HG03575 (cell line): ENCODE measurements around the gene CDH26.

Experiments used
- ATAC-seq: cut with Tn5 transposase; IDR thresholded peaks from one replicate; pipeline ENCODE4 v1.9.1; 2021; ENCODE audit not compliant: unreplicated experiment, insufficient number of reproducible peaks, low FRiP score; ENCODE audit errors: extremely low read depth

CDH26 gene

GRCh38 chr20:60007464-60007863 is 49.2 kb downstream of the CDH26 start:
- ATAC-seq: no peak

GRCh38 chr20:60008130-60008808 is 50.0 kb downstream of the CDH26 start:
- ATAC-seq: no peak

- no peak for ATAC-seq
These were observed 51.1 kb downstream of the CDH26 start for GRCh38 chr20:60009318-60009717.

DNA sequence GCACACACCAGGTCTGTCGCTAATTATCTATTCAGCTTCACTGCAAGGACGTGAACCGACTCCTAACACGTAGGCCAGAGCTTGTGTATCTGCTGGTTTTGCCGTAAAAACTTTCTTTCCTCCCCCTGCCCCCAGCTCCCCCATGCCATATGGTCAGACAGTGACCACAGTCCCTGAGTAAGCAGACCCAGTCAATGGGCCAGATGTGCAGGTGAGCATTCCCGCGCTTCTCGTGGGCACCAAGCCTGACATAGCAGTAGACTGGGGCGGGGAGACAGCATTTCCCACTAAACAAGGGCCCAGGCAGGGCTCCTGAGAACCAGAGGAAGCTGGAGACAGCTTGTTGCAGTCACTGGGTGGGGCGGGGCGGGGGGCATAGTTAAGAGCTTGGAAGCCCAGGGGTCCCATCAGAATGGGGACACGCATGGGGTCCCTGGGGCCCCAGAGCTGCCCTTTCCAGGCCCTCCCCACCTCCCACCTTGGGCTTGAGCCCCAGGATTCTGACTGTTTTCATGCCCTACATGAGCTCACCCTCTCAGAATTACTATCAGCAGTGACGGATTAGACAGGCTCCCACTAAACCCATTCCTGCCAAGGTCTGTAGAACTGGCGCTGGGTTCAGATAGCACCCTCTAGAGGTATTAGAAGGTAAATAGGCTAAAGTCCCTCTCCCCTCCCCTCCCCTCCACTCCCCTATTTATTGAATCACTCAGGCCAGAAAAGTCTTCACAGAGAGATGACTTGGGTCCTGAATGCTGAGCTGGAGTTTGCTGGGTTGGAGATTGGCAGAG is 51.8 kb downstream of the CDH26 start:
- ATAC-seq: no peak

DNA sequence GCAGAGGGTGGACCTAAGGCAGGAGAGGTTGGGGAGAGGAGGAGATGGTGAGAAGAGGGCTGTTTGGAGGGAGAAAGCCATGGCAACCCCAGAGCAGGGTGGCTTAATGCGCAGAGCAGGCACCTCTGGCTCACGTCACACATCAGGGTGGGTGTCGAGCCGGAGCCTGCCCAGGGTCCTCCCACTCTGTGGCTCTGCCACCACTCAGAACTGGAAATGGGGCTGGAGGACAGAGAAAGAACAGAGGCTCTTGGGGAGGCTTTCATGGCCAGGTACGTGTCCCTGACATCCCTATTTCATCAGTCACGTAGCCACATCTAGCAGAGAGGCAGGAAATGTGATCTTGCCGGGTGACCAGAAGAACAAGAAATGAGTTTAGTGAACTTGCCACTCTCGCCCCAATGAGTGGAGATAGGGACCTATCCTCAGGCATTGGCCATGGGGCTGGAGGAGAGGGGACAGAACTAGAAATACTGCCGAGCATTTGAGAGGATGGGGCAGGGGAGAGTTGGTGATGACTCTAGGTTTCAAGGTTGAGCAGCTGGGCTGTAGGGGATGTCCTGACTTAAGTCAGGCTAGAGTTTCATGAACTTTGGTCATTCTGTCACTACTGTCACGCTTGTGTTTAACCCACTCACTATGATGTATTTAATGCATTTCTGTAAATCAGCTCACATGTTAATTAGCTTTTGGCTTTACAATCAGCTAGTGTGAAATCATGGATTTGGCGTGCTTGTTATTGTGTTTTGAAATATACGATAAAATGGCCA is 52.7 kb downstream of the CDH26 start:
- no peak for ATAC-seq

- ATAC-seq: no peak
These were observed 53.6 kb downstream of the CDH26 start for GRCh38 chr20:60011512-60012507.

DNA sequence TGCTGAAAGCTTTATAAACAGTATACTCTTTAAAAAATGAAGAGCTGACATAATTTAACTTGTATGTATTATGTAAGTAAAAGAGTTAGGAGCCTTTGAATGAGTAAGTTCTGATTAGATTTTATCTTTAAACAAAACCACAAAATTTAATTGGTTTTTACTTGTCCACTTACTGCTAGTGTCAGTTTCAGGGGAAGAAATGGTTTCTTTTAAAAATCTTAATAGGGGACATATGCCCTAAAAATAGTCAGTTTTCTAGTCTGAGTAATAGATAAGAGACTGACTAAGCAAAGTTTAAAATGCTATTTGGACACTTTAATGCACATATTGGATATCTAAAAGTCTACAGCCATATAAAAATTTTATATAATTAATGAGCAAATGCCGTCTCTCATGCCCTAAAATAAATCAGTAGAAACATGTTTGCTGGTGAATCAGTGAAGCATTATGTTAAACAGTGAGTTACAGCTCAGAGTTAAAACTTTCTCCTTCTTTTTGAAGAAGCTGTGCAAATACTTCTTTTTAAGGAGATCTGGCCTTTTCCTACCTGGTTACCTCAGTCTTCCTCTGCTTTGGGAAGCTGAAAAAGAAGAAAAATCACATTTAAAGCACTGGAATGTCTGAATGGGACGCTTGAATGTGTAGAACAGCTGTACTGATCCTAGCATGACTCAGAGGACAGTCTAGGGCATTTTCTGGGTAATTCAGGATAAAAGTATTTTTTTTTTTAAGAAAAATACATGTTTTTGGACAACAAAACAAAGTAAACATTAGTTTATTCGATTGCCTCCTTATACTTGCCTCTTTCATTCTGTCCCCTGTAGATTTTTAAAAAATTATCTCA is 55.3 kb downstream of the CDH26 start:
- ATAC-seq: no peak

GRCh38 chr20:60016406-60016805 is 58.2 kb downstream of the CDH26 start:
- no peak for ATAC-seq

GRCh38 chr20:60020251-60020650 is 62.0 kb downstream of the CDH26 start:
- no peak for ATAC-seq

DNA sequence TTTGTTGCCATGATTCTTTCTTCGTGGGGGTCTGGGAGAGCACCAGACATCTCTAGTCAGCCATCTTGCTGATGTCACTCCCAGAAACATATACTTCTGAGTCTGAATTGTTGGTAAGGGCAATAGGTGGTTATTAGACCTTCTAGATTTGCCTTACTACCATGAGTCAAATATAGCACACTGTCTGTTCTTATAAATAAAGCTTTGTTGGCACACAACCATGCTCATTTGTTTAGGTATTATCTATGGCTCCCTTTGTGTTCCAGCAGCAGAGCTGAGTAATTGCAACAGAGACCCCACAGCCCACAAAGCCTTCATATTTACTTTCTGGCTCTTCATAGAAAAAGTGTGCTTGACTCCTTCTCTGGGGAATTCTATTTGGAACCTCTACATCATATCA is 62.9 kb downstream of the CDH26 start:
- ATAC-seq: no peak

DNA sequence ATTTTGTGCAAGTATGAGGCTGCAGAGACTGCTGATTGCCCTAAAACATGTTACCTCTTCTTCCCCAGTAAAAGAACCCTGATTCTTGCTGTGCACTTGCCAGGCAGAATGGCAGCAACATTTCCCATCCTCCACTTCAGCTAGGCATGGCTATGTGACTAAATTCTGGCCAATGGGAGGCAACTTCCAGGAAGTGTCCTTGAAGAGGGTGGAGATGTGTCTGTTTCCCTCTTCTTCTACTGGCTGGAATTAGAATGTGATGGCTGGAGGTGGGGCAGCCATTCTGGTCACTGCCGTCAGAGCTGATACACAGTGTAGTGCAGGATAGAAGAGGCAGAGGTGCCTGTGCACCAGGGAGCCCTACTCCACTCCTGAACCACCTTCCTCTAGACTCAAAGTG is 64.6 kb downstream of the CDH26 start:
- no peak for ATAC-seq

DNA sequence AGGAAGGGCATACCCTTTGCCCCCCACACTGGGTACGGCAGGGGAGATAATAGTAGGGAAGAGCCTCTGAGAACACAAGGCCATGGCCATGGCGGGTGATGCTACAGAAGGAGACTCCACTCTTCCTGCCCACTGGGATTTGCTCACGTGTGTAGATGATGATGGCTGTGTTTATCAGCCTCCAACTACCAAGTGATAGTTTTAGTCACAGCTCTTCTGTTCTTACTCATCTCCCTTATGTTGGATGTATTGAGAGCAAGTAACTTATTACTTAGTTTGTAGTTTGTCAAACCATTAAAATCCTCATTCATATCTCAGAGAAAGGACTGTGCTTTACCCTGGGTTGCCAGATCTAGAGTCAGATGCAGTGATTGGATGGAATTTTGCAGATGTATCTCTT is 66.0 kb downstream of the CDH26 start:
- no peak for ATAC-seq

DNA sequence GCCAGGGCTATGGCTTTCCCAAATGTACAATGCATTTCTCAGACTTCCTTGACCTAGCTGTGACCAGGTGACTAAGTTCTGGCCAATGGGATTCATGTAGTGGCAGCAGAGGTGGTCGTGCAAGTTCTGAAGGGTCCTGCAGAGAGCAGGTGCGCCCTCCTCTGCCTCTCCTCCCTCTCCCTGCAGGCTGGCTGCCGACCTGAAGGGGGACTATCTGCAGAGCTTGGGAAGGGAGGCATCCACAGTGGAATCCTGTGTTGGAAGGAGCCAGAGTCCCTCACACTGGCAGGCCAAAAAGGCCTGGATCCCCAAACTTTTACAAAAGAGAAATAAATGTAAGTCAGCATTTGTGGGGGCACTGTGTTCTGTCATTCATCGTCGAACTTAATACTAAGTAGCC is 66.6 kb downstream of the CDH26 start:
- ATAC-seq: no peak

DNA sequence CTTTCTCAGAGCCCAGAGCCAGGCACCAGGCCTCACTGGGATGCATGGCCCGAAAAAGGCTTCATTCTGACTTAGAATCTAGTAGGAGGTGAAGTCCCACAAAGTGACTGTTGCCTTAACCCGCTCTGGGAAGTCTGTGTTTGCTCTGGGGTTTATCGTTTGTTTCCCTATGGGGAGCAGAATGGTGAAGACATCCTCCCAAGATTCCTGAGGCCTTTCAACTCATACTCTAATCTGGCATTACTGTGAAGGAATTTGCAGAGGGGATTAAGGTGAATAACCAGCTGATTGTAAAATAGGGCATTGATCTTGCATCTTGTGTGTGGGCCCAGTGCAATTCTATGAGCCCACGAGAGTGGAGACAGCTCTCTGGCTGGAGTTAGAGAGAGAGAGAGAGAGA is 67.8 kb downstream of the CDH26 start:
- no peak for ATAC-seq

DNA sequence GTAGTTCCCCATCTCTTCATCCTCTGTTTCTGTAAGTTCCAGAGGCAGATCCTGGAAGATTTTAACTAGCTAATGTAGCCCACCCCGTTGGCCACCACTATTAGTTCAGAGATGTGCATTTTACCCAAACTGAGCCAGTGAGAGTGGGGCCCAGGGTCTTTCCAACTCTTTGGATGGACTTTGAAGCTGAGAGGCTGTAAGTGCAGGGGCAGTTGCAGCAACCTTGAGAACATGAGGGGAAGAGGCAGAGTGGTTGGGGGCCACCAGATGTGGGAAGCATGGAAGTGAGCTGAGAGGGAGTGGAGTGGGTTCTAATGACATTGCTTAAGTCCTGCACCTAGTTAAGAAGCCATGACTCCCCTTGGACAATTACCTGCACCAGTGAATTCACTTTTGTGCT is 72.2 kb downstream of the CDH26 start:
- ATAC-seq: no peak

DNA sequence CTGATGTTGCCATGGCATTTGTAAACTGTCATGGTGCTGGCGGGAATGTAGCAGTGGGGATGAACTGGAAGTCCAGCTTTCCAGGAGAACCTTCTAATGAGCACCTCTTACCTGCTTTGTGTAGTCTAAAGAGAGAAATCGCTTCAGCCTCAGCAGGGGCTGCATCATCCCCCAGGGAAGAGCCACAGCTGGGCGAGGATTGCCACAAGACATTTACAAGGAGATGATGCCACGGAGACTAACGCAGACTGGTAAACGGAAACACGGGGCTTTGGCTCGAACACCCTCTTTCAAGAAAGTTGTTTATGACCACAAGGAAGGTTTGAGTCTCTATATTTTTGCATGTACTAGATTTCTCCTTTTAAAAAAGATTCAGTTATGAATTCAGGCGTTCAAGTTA is 72.9 kb downstream of the CDH26 start:
- ATAC-seq: no peak

DNA sequence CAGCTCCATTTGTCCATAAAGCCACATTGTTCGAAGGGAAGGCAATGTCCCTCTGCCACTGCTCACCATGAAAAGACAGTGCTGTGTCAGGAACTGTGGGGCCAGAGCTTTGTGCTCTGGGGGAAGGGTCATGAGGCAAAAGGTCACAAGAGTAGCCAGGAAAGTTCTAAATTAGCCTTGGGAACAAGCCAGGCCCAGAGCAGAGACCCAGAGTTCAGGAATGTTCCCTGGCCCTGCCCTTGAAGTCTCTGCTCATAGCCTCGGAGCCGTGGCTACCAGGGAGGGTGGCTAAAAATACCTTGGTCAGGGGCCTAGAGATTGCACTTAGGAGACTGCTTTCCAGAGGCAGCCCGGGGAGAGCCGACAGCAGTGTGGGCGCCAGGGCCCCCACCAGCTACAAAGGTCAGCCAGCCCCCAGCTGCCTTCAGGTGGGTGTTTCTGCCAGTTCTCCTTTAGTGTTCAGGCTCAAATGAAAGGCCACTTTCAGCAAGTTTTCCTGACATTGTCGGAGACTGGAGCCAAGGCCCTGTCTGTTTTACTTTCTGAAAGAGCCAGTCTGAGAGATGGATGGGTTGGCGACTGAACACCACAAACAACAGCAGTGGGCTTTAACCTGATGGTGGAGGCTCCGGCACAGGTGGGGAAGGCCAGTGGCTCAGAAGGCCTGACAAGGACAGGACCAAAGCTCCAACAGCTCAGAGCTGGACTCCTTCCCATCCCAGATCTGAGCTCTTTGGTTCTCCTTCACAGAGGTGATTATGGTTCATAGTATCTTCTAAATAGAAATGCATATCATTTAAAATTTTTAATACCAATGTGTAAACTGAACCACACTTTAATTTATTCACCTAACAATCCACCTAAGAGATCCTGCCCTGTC is 76.2 kb downstream of the CDH26 start:
- ATAC-seq: no peak
